Measurements from ENCODE around the gene ASB8. TPM values are rescaled to one million over a fixed set of nuclear protein-coding genes. Genes with fewer than 3 reads are reported as not detected.

Gene ASB8
- total and polyA plus RNA-seq, 10 donors = 15.7 to 48.8 (median 38.7) TPM

GRCh38 chr12:48105321-48105866 is 51.9 kb downstream of the ASB8 start:
- Histone ChIP-seq H3K9me3 (no peaks in the 10 kb centered on the region), H3K27ac (peak overlapping the region; percentile 92 to 97 (median 96)), H3K4me1 (peaks cover 16 to 57% (median 35%) of the 10 kb centered on the region in 6 donors), H3K4me3 (peak overlapping the region; percentile 82 to 97 (median 94)), H3K27me3 (replicated peaks in 1 of 7) (no peaks in the 10 kb centered on the region), H3K36me3 (peaks cover 0 to 7% (median 0%) of the 10 kb centered on the region in 6 donors)
- 0 to 1% (median 0%) methylated on average over 23 to 30 of the region's 30 CpGs for WGBS, 5 donors
- intact Hi-C loops (cut with DNase I; ENCODE audit: low total_unique reads) = loop anchor here (10.0 kb wide), 1 partner anchor 49 kb away; the partner anchor contains the start of gene ASB8
- DNase-seq = no peak
- TF ChIP-seq POLR2AphosphoS5 (IDR thresholded peaks at IDR 0.05) (no peak), POLR2A (IDR thresholded peaks at IDR 0.05) (no peak), CTCF (IDR thresholded peaks at IDR 0.05 in 8 of 11, conservative IDR thresholded peaks at IDR 0.05 in 3 of 11) (no peak)

GRCh38 chr12:48104531-48104930 is 52.8 kb downstream of the ASB8 start:
- Histone ChIP-seq H3K36me3 (peaks cover 0 to 15% (median 0%) of the 10 kb centered on the region in 6 donors), H3K27ac (peak overlapping the region in 6 of 8 donors; percentile 92 to 97 (median 96)), H3K9me3 (no peaks in the 10 kb centered on the region), H3K4me1 (peaks cover 16 to 57% (median 35%) of the 10 kb centered on the region in 6 donors), H3K27me3 (replicated peaks in 1 of 7) (no peaks in the 10 kb centered on the region), H3K4me3 (peak overlapping the region in 6 of 8 donors; percentile 82 to 97 (median 95))
- intact Hi-C loops (cut with DNase I; ENCODE audit: low total_unique reads) = loop anchor here (10.0 kb wide), 1 partner anchor 50 kb away; the partner anchor contains the start of gene ASB8
- no peak for TF ChIP-seq POLR2A (IDR thresholded peaks at IDR 0.05)
- TF ChIP-seq POLR2AphosphoS5 (IDR thresholded peaks at IDR 0.05) = no peak
- no peak for TF ChIP-seq CTCF (IDR thresholded peaks at IDR 0.05 in 8 of 11, conservative IDR thresholded peaks at IDR 0.05 in 3 of 11)
- no peak for DNase-seq
- WGBS, 5 donors = 74 to 85% (median 81%) methylated on average over 4 of the region's 4 CpGs

Small RNA genes within 50 kb of the gene (microRNA-seq; reads per million reads assigned to microRNA genes)
- gene MIR6505 = 0 to 0.28 (median 0) reads per million in 3 donors

Small RNA genes within 50 kb of the gene (small RNA-seq; reads per million reads assigned to genes)
- gene MIR6505 = 0 to 0.06 (median 0) reads per million in 4 donors

Other genes starting within 250 kb of the ASB8 start
- 100 to 1,000 TPM in 4 of 7 donors, 10 to 100 TPM in 3; 37.6 to 124 (median 109) TPM for gene TMEM106C, start 193.9 kb downstream of the ASB8 start, total RNA-seq
- 10 to 100 TPM; 30.1 to 49.1 (median 40.2) TPM for gene TMEM106C, start 193.9 kb downstream of the ASB8 start, polyA plus RNA-seq
- gene COL2A1, start 153.0 kb downstream of the ASB8 start, total RNA-seq = under 1 TPM in 3 of 7 donors, not detected in 4; 0.37 to 0.49 (median 0.47) TPM
- not detected for gene COL2A1, start 153.0 kb downstream of the ASB8 start, polyA plus RNA-seq
- gene SENP1, start 51.4 kb downstream of the ASB8 start, total RNA-seq = 10 to 100 TPM; 23.3 to 37.4 (median 26.1) TPM
- 1 to 10 TPM; 3.7 to 4.7 (median 4.1) TPM for gene SENP1, start 51.4 kb downstream of the ASB8 start, polyA plus RNA-seq
- gene PFKM, start 38.2 kb downstream of the ASB8 start, total RNA-seq = 10 to 100 TPM; 27.7 to 52.5 (median 36.9) TPM
- 10 to 100 TPM; 13.6 to 22.1 (median 18.0) TPM for gene PFKM, start 38.2 kb downstream of the ASB8 start, polyA plus RNA-seq
- 1 to 10 TPM in 4 of 7 donors, under 1 TPM in 3; 0.73 to 1.7 (median 1.1) TPM for gene CCDC184, start 26.1 kb upstream of the ASB8 start, total RNA-seq
- under 1 TPM; 0.45 to 0.59 (median 0.52) TPM for gene CCDC184, start 26.1 kb upstream of the ASB8 start, polyA plus RNA-seq
- not detected for gene OR10AD1, start 45.8 kb upstream of the ASB8 start, total RNA-seq
- not detected for gene OR10AD1, start 45.8 kb upstream of the ASB8 start, polyA plus RNA-seq
- gene ZNF641, start 193.4 kb upstream of the ASB8 start, total RNA-seq = 10 to 100 TPM; 21.9 to 67.7 (median 37.0) TPM
- gene ZNF641, start 193.4 kb upstream of the ASB8 start, polyA plus RNA-seq = 1 to 10 TPM; 3.3 to 6.1 (median 3.9) TPM

Measured in spleen (tissue), 11 donors.